ENCODE results near the gene ALKBH4. TPM values are rescaled to one million over a fixed set of nuclear protein-coding genes. Genes with fewer than 3 reads are reported as not detected.
A peak's percentile ranks its signal among the peaks of the same experiment; 100 is the strongest.

Gene ALKBH4
- total RNA-seq, 2 experiments from 2014 or later, result 9.4 to 10.4 TPM

GRCh38 chr7:102439963-102440795, 24.5 kb downstream of the ALKBH4 start:
- Mint-ChIP-seq H3K9me3 (no peaks in the 10 kb centered on the region), H3K4me1 (peaks cover 11% of the 10 kb centered on the region), H3K27ac (no peak overlapping the region), H3K36me3 (ENCODE audit: low read depth) (peaks cover 35% of the 10 kb centered on the region), H3K27me3 (no peaks in the 10 kb centered on the region), H3K4me3 (no peak overlapping the region)
- DNase-seq, result no peak
- POLR2A ChIA-PET, result interaction anchor here (1.2 to 1.5 kb wide), 2 partner anchors 14 to 28 kb away, joined by 3 to 4 read pairs; no protein-coding TSS in a partner anchor
- CTCF ChIA-PET, result interaction anchor here (1.1 to 1.3 kb wide), 3 partner anchors 10 to 28 kb away, joined by 3 to 4 read pairs (median 3); no protein-coding TSS in a partner anchor

GRCh38 chr7:102436118-102436517, 28.5 kb downstream of the ALKBH4 start:
- no peaks in the 10 kb centered on the region for H3K27me3 Mint-ChIP-seq
- H3K4me3 Mint-ChIP-seq, result no peak overlapping the region
- ChIA-PET POLR2A (interaction anchor here (4.1 to 7.4 kb wide), 2 partner anchors 10 to 22 kb away, joined by 32 to 67 read pairs; no protein-coding TSS in a partner anchor), CTCF (interaction anchor here (0.6 to 3.7 kb wide), 2 partner anchors 25 to 818 kb away, joined by 3 to 22 read pairs; no protein-coding TSS in a partner anchor)
- peaks cover 25% of the 10 kb centered on the region for H3K36me3 Mint-ChIP-seq (ENCODE audit: low read depth)
- peaks cover 36% of the 10 kb centered on the region for H3K4me1 Mint-ChIP-seq
- no peaks in the 10 kb centered on the region for H3K9me3 Mint-ChIP-seq
- no peak overlapping the region for H3K27ac Mint-ChIP-seq
- no peak for DNase-seq

- peak overlapping the region; percentile 74 for H3K4me3 Mint-ChIP-seq
- H3K9me3 Mint-ChIP-seq, result no peaks in the 10 kb centered on the region
- POLR2A ChIA-PET, result interaction anchor here (0.6 to 7.4 kb wide), 10 partner anchors 8 to 400 kb away, joined by 3 to 67 read pairs (median 4); no protein-coding TSS in a partner anchor
- H3K36me3 Mint-ChIP-seq (ENCODE audit: low read depth), result peaks cover 30% of the 10 kb centered on the region
- CTCF ChIA-PET, result interaction anchor here (0.6 to 3.7 kb wide), 8 partner anchors 16 to 156 kb away, joined by 3 to 22 read pairs (median 6); no protein-coding TSS in a partner anchor
- peak; percentile 43 for DNase-seq
- peak overlapping the region; percentile 76 for H3K27ac Mint-ChIP-seq
- peaks cover 56% of the 10 kb centered on the region for H3K4me1 Mint-ChIP-seq
- no peaks in the 10 kb centered on the region for H3K27me3 Mint-ChIP-seq
Observed at GRCh38 chr7:102434039-102434486, 30.6 kb downstream of the ALKBH4 start.

GRCh38 chr7:102433219-102434038, 31.2 kb downstream of the ALKBH4 start, which contains the start of gene ORAI2:
TSS of gene ORAI2 (plus strand) at chr7:102433575. CDS start at chr7:102438957, 5,382 bp downstream.
- Mint-ChIP-seq H3K36me3 (ENCODE audit: low read depth) (peaks cover 26% of the 10 kb centered on the region), H3K27ac (peak within 1 kb of the TSS; percentile 94), H3K4me1 (peaks cover 57% of the 10 kb centered on the region), H3K9me3 (no peaks in the 10 kb centered on the region), H3K4me3 (peak within 1 kb of the TSS; percentile 74), H3K27me3 (no peaks in the 10 kb centered on the region)
- peak; percentile 88 for DNase-seq
- ChIA-PET CTCF (interaction anchor here (0.6 to 3.7 kb wide), 8 partner anchors 17 to 155 kb away, joined by 3 to 22 read pairs (median 6); no protein-coding TSS in a partner anchor), POLR2A (interaction anchor here (0.6 to 7.4 kb wide), 10 partner anchors 8 to 400 kb away, joined by 3 to 67 read pairs (median 4); no protein-coding TSS in a partner anchor)

- Mint-ChIP-seq H3K9me3 (no peaks in the 10 kb centered on the region), H3K4me1 (peaks cover 63% of the 10 kb centered on the region), H3K27me3 (no peaks in the 10 kb centered on the region), H3K36me3 (ENCODE audit: low read depth) (peaks cover 30% of the 10 kb centered on the region), H3K4me3 (peak overlapping the region; percentile 64), H3K27ac (peak overlapping the region; percentile 94)
- no peak for DNase-seq
- CTCF ChIA-PET, result interaction anchor here (0.7 to 3.5 kb wide), 8 partner anchors 17 to 35 kb away, joined by 3 to 11 read pairs (median 4); no protein-coding TSS in a partner anchor
- POLR2A ChIA-PET, result interaction anchor here (1.0 to 7.4 kb wide), 6 partner anchors 12 to 37 kb away, joined by 3 to 67 read pairs (median 5); partner anchors contain the start of gene ALKBH4
Observed at GRCh38 chr7:102432442-102433218, 32.0 kb downstream of the ALKBH4 start.

GRCh38 chr7:102431617-102432298, 32.9 kb downstream of the ALKBH4 start:
- peak overlapping the region; percentile 94 for H3K27ac Mint-ChIP-seq
- H3K36me3 Mint-ChIP-seq (ENCODE audit: low read depth), result peaks cover 27% of the 10 kb centered on the region
- H3K4me3 Mint-ChIP-seq, result peak overlapping the region; percentile 64
- DNase-seq, result peak; percentile 59
- no peaks in the 10 kb centered on the region for H3K9me3 Mint-ChIP-seq
- peaks cover 72% of the 10 kb centered on the region for H3K4me1 Mint-ChIP-seq
- POLR2A ChIA-PET, result interaction anchor here (1.0 to 7.4 kb wide), 3 partner anchors 18 to 36 kb away, joined by 3 to 67 read pairs (median 5); partner anchors contain the start of gene ALKBH4
- no peaks in the 10 kb centered on the region for H3K27me3 Mint-ChIP-seq
- CTCF ChIA-PET, result interaction anchor here (0.7 to 1.3 kb wide), 3 partner anchors 19 to 32 kb away, joined by 3 to 10 read pairs (median 3); no protein-coding TSS in a partner anchor

GRCh38 chr7:102429141-102429899, 35.3 kb downstream of the ALKBH4 start:
- Mint-ChIP-seq H3K36me3 (ENCODE audit: low read depth) (peaks cover 35% of the 10 kb centered on the region), H3K9me3 (no peaks in the 10 kb centered on the region), H3K27me3 (no peaks in the 10 kb centered on the region), H3K4me3 (no peak overlapping the region), H3K27ac (peak overlapping the region; percentile 68), H3K4me1 (peaks cover 81% of the 10 kb centered on the region)
- CTCF ChIA-PET, result interaction anchor here (1.0 kb wide), 1 partner anchor 25 kb away, joined by 3 read pairs; no protein-coding TSS in a partner anchor
- no peak for DNase-seq
- POLR2A ChIA-PET, result interaction anchor here (1.3 to 7.4 kb wide), 2 partner anchors 15 to 35 kb away, joined by 5 to 67 read pairs; partner anchors contain the start of genes ALKBH4 and LRWD1

- Mint-ChIP-seq H3K4me1 (peaks cover 75% of the 10 kb centered on the region), H3K4me3 (peak overlapping the region; percentile 78), H3K27ac (peak overlapping the region; percentile 98), H3K9me3 (no peaks in the 10 kb centered on the region), H3K27me3 (no peaks in the 10 kb centered on the region), H3K36me3 (ENCODE audit: low read depth) (peaks cover 41% of the 10 kb centered on the region)
- CTCF ChIA-PET, result interaction anchor here (1.7 to 3.8 kb wide), 4 partner anchors 10 to 19 kb away, joined by 4 to 26 read pairs (median 11); no protein-coding TSS in a partner anchor
- DNase-seq, result no peak
- POLR2A ChIA-PET, result interaction anchor here (0.9 to 4.6 kb wide), 12 partner anchors 8 to 40 kb away, joined by 4 to 226 read pairs (median 8); partner anchors contain the start of genes ALKBH4, LRWD1 and PRKRIP1
Observed at GRCh38 chr7:102427019-102427405, 37.7 kb downstream of the ALKBH4 start.

- H3K9me3 Mint-ChIP-seq, result no peaks in the 10 kb centered on the region
- H3K36me3 Mint-ChIP-seq (ENCODE audit: low read depth), result peaks cover 44% of the 10 kb centered on the region
- DNase-seq, result peak; percentile 80
Observed at GRCh38 chr7:102426268-102427018, 38.2 kb downstream of the ALKBH4 start.

More at GRCh38 chr7:102426268-102427018, 38.2 kb downstream of the ALKBH4 start:
- Mint-ChIP-seq H3K27me3 (no peaks in the 10 kb centered on the region), H3K4me3 (peak overlapping the region; percentile 78), H3K27ac (peak overlapping the region; percentile 98), H3K4me1 (peaks cover 72% of the 10 kb centered on the region)
- POLR2A ChIA-PET, result interaction anchor here (0.9 to 4.6 kb wide), 12 partner anchors 9 to 41 kb away, joined by 4 to 226 read pairs (median 8); partner anchors contain the start of genes ALKBH4, LRWD1 and PRKRIP1
- CTCF ChIA-PET, result interaction anchor here (0.6 to 3.8 kb wide), 6 partner anchors 9 to 1240 kb away, joined by 3 to 26 read pairs (median 8); no protein-coding TSS in a partner anchor

All from activated CD4-positive, alpha-beta memory T cell treated with anti-CD3 and anti-CD28 coated beads, Interleukin-2, amount 10 ng/mL, durations not matched to agents 7 days and 5 days (primary cell).